Epithelial cell of alveolus of lung (primary cell): Measurements from ENCODE around the gene SMPDL3A. TPM values are rescaled to one million over a fixed set of nuclear protein-coding genes. Genes with fewer than 3 reads are reported as not detected.

Experiments used
- total RNA-seq: library from RNA; depleted of rRNA; stranded (reverse); fragments of >200 nt; gene quantifications from 2 replicates; pipeline ENCODE4 v1.2.1, GENCODE V29; 2015

SMPDL3A gene
- total RNA-seq = 9.2 and 42.0 TPM in 2 replicates

DNA sequence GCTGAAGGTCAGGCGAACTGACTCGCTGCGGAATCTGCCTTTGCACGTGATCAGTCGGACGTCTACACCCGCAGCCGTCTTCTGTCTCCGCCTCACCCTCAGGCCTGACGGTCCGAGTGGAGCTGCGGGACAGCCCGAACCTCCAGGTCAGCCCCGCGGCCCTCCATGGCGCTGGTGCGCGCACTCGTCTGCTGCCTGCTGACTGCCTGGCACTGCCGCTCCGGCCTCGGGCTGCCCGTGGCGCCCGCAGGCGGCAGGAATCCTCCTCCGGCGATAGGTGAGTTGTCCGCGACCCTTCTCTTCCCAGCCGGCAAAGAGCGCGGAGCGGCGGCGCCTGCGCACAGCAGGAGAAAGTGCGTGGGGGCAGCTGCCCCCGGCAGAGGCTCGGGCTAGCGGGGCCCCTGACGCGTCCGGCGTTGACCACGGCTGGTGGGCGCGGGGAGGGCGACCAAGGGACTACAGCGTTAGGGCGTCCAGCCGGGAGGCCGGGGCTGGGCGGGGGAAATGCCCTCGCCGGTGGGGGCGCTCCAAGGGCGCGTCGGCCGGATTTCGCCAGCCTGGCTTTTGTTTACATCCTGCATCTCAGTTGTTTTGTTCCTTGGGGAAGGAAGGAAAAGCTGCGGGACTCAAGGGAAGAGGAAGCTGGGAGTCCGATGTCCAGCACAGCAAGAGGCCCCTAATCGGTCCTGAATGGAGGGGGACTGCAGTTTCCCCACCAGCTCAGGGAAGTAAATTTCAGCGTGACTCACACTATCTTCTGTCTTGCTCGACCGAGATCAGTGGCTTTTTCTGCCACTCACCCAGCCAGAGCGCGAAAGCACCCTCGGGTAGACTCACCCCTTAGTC is at the start of gene SMPDL3A:
SMPDL3A (plus strand) TSS at position 77 of the 846 bp plus-strand sequence; CDS start at position 166, 89 bp downstream.

GRCh38 chr6:122779667-122780066 is 9.4 kb upstream of the SMPDL3A start, which contains the start of gene FABP7:
FABP7 (plus strand) TSS chr6:122779716; CDS start chr6:122779795, 79 bp downstream.

Other genes with a start within 250 kb of the SMPDL3A start
- 1.9 and 2.6 TPM in 2 replicates for gene PKIB, start 178.9 kb upstream of the SMPDL3A start, total RNA-seq
- 0.16 TPM in 1 of 2 replicates, not detected in the other for gene FABP7, start 9.5 kb upstream of the SMPDL3A start, total RNA-seq
- gene CLVS2, start 207.0 kb downstream of the SMPDL3A start, total RNA-seq = under 0.01 TPM in 1 of 2 replicates, not detected in the other